ENCODE measurements around the gene GPR137B.
"Not testable (repeated sequence)": the region's sequence is repeated elsewhere in the genome, so short reads cannot be mapped to it uniquely, and the experiment has no call there.

GPR137B gene

GRCh38 chr1:236144033-236144432, 1.7 kb downstream of the GPR137B start:
- no peak for DNase-seq (ENCODE audit: low read depth in 3 of 3, low spot score in 1 of 3)

GRCh38 chr1:236144446-236145150, 2.3 kb downstream of the GPR137B start:
- no peak for DNase-seq (ENCODE audit: low read depth in 3 of 3, low spot score in 1 of 3)

GRCh38 chr1:236147068-236147467, 4.7 kb downstream of the GPR137B start:
- no peak for DNase-seq (ENCODE audit: low read depth in 3 of 3, low spot score in 1 of 3)

- no peak for DNase-seq (ENCODE audit: low read depth in 3 of 3, low spot score in 1 of 3)
Measured at GRCh38 chr1:236147521-236148469, 5.5 kb downstream of the GPR137B start.

- no peak for DNase-seq (ENCODE audit: low read depth in 3 of 3, low spot score in 1 of 3)
Measured at GRCh38 chr1:236148470-236148845, 6.1 kb downstream of the GPR137B start.

- no peak for DNase-seq (ENCODE audit: low read depth in 3 of 3, low spot score in 1 of 3)
Measured at GRCh38 chr1:236149003-236149595, 6.8 kb downstream of the GPR137B start.

GRCh38 chr1:236149696-236150228, 7.4 kb downstream of the GPR137B start:
- DNase-seq (ENCODE audit: low read depth in 3 of 3, low spot score in 1 of 3): no peak

- DNase-seq (ENCODE audit: low read depth in 3 of 3, low spot score in 1 of 3): no peak
Measured at GRCh38 chr1:236150311-236150955, 8.1 kb downstream of the GPR137B start.

- DNase-seq (ENCODE audit: low read depth in 3 of 3, low spot score in 1 of 3): no peak
Measured at GRCh38 chr1:236150986-236151385, 8.6 kb downstream of the GPR137B start.

GRCh38 chr1:236151739-236152424, 9.5 kb downstream of the GPR137B start:
- no peak for DNase-seq (ENCODE audit: low read depth in 3 of 3, low spot score in 1 of 3)

- no peak for DNase-seq (ENCODE audit: low read depth in 3 of 3, low spot score in 1 of 3)
Measured at GRCh38 chr1:236154126-236154525, 11.8 kb downstream of the GPR137B start.

- no peak for DNase-seq (ENCODE audit: low read depth in 3 of 3, low spot score in 1 of 3)
Measured at GRCh38 chr1:236154671-236155398, 12.5 kb downstream of the GPR137B start.

GRCh38 chr1:236155399-236155767, 13.0 kb downstream of the GPR137B start:
- no peak for DNase-seq (ENCODE audit: low read depth in 3 of 3, low spot score in 1 of 3)

- no peak for DNase-seq (ENCODE audit: low read depth in 3 of 3, low spot score in 1 of 3)
Measured at GRCh38 chr1:236155841-236156503, 13.6 kb downstream of the GPR137B start.

GRCh38 chr1:236156512-236157208, 14.3 kb downstream of the GPR137B start:
- DNase-seq (ENCODE audit: low read depth in 3 of 3, low spot score in 1 of 3): no peak

GRCh38 chr1:236158072-236158471, 15.7 kb downstream of the GPR137B start:
- not testable (repeated sequence) for DNase-seq (ENCODE audit: low read depth in 3 of 3, low spot score in 1 of 3)

GRCh38 chr1:236158719-236159118, 16.4 kb downstream of the GPR137B start:
- no peak for DNase-seq (ENCODE audit: low read depth in 3 of 3, low spot score in 1 of 3)

- DNase-seq (ENCODE audit: low read depth in 3 of 3, low spot score in 1 of 3): no peak
Measured at GRCh38 chr1:236159704-236160539, 17.6 kb downstream of the GPR137B start.

Measured in stimulated activated CD4-positive, alpha-beta T cell treated with anti-CD3 and anti-CD28 coated beads, TNF-alpha, amount 100 ng/mL, for 1 hour (primary cell).